ENCODE results near the gene ACAD9.
"Not testable (repeated sequence)": the region's sequence is repeated elsewhere in the genome, so short reads cannot be mapped to it uniquely, and the experiment has no call there.

Gene ACAD9

DNA sequence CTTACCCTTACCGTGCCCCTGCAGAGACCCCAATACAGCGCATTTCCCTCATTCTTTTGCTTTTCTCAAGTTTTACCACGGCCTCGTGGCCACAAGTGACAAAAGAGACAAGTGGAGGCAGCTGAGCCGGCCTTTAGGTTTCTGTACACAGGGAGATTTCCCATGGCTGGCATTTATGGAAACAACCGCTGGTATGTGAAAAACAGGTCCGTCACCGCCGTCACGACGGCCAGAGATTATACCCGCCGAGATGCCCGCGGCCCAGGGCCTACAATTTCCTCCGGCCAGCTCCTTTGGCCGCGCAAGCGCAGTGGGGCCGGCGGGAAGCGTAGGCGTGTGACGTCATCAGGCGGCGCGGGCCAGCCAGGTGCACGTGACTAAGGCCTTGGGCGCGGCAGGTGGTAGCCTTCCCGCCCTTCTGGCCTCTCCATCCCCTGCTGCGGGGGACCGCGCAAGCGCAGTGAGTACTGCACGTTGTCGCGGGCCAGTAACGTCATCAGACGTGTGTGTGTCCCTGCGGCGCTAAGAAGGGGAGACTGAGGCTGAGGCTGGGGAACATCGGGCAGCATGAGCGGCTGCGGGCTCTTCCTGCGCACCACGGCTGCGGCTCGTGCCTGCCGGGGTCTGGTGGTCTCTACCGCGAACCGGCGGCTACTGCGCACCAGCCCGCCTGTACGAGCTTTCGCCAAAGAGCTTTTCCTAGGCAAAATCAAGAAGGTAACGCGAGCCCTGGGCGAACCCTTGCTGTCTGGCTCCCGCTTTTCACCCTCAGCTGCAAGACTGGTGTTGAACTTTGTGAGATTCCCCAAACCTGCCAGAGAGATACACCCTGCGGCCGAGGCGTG is at the start of gene ACAD9:
Gene ACAD9, plus strand, starts transcription at position 496 of the 845 bp plus-strand sequence. Its CDS starts 72 bp downstream, at position 568.
- DNase-seq (ENCODE audit: low spot score) = peak; percentile 98

DNA sequence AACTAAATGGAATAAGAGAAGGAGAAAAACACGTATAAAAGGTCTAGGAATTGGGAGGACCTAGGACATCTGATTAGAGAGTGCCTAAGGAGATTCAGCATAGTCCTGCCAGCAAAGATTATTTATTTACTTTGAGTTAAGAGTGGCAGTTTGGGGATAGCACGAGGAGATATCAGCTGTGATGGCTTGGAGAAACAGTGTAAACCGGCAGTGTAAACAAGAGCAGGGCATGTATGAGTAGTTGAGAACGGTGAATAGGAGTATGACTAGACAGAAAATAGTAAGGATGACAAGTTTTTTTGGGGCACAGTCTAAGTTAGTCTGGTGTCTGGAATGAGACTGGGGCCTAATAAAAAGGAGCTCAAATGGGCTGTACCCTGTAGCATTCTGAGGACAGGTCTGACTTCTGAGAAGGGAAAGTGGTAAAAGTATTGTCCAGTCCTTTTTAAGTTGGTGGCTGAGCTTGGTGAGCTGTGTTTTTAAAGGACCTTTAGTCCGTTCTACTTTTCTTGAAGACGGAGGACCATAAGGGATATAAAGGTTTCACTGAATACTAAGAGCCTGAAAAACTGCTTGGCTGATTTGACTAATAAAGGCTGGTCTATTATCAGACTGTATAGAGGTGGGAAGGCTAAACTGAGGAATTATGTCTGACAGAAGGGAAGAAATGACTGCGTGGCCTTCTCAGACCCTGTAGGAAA is 49.3 kb upstream of the ACAD9 start:
- not testable (repeated sequence) for DNase-seq (ENCODE audit: low spot score)

DNA sequence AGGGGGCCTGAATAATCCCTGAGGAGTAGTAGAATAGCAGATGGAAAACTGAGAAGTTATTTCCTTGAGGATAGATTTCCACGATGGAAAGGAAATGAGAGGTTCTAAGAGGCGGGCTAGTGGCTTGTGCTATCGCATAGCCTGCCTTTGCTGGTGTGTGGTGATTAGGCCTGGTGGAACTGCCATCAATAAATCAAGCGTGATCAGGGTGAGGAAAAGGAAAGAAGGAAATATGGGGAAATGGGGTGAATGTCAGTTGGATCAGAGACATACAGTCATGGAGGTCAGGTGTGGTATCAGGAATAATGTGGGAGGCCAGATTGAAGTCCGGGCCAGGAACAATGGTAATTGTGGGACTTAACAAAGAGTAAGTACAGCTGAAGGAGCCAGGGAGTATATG is 48.7 kb upstream of the ACAD9 start:
- not testable (repeated sequence) for DNase-seq (ENCODE audit: low spot score)

DNA sequence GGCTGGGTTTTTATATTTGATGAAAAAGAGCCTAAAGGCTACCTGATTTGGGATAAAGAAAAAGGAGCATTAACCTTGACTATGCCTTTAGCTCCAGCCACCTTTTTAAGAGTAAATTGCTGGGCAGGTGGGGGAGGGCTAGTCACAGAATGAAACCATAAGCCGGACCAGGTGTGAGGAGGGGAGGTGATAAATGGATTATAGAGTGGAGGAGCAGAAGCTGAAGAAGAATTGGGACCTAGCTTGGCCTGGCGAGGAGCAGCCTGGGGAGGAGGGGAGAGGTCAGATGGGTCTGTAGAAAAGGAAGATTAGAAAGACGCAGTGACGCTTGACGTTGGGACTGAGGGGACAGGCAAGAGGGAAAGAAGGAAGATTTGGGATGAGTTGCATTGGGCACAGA is 46.4 kb upstream of the ACAD9 start:
- not testable (repeated sequence) for DNase-seq (ENCODE audit: low spot score)

DNA sequence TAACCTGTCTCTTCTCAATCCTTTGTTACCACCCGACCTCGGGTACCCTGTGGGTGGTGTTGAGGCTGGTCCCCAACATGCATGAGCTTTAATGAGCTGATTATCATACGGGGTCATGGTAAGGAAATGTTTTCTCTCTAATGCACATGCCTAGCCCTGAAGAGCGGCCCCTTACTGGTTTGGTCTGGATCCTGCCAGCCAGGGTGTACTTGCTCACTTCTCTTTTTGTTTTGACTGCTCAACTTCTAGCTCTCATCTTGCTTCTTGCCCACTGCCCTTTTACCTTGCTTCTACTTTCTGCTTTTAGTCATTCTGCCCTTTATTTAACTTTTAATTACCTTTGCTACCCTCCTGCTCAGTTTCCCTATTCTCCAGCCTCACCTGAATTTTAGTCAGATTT is 44.3 kb upstream of the ACAD9 start:
- no peak for DNase-seq (ENCODE audit: low spot score)

DNA sequence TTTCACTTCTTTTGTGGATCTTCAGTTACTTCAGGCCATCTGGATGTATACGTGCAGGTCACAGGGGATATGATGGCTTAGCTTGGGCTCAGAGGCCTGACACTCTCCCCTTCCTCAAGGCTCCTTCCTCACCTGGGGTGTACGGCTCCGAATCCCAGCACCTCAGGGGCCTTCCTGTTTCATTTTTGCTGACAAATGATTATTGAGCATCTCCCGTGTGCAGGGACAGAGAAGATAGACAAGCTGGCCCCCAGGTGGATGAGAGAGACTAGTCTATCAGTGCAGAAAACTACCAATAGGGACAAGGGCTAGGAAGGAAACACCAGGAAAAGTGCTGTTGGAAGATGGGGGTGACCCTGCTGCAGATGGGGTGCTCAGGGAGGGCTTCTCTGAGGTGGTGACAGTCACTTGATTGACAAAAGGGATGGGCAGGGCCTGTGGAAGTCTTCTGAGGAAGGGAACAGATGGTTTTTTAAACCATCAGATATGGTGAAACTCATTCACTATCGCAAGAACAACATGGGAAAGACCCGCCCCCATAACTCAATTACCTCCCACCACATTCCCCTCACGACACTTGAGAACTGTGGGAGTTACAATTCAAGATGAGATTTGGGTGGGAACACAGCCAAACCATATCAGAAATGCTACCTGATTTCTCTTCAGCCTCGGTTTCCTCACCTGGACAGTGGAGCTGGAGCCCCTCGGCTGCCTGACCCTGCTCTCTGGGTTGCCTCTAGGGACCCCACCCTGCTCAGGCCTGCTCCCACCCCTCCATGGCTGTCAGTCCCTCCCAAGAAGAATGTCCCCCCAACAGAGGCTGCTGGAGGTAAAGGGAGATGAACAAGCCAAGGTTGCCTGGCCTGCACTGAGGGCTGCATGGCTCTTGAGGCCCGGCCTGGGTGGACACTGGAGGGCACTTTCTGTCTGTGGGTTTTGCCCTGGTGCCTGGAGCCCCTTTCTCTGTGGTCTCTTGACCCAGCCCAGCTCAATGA is 37.2 kb upstream of the ACAD9 start:
- DNase-seq (ENCODE audit: low spot score) = no peak

DNA sequence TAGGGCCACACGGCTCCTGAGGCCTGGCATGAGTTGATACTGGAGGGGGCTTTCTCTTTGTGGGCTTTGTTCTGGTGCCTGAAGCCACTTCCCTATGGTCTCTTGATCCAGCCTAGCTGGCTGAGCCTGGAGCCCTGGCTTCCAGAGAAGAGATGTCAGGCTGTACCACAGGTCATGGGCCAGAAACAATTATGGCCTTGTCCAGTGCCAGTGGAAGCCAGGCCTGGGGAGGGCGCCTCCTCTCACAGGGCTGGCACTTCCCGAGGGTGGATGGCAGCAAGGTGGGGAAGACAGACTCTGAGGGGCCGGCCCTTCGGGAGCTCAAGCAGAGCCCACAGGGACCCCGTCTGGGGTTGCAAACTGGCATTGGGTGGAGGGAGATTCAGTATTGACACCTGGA is 34.9 kb upstream of the ACAD9 start:
- no peak for DNase-seq (ENCODE audit: low spot score)

DNA sequence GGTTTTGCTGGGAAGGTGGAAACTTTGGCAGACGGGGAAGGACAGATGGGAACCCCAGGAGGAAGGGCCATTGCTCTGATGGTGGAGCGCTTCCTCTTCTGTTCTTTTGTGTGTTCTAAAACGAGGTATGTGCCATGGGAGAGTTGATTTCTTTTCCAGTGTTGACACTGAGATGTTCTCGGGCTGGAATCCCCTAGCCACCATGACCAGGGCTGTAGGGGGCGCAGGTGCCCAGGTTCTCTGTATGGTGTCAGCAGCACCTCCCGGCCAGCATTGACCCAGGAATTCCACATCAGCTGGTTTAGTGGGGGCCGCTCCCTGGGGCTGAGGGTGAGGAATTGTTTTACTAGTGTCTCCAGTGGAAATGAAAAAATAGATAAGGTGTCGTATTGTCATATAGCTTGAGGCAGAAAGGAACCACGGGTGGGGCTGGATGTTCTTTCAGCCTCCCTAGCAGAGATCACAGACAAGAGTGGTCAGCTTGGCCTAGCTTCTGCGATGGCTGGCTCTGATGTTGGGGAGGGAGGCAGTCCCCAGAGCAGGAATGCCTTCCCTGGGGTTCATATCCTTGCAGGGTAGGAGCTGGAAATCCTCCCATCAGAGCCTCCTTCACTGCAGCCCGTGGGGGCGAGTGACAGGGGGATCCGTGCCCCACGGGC is 34.2 kb upstream of the ACAD9 start:
- no peak for DNase-seq (ENCODE audit: low spot score)

DNA sequence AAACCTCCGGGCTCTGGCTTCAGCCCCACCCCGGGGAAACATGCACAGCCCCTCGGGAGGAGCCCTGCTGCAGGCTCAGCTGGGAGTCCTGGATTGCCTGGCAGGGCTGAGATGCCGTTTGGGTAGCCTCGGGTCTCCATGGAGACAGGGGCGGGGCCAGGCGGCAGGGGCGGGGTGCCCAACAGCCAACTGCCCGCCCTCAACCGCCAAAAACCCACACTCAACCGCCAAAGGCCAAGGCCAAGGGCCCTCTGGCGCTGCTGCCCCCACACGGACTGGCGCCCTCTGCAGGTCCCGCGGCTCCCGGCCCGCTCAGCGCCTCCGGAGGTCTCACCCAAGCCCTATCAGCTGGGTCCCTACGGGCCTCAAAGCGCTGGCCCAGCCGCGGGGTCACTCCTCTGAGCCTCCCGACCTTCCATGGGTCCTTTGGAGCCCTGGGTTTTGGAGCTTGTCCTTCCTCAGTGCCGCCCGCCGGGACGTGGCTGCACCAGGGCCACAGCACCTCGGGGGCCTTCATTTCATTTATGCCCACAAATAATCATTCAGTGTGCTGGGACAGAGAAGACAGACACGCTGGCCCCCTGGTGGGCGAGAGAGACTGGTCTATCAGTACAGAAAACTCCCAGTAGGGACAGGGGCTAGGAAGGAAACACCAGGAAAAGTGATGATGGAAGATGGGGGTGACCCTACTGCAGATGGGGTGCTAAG is 33.5 kb upstream of the ACAD9 start:
- DNase-seq (ENCODE audit: low spot score) = peak; percentile 88

DNA sequence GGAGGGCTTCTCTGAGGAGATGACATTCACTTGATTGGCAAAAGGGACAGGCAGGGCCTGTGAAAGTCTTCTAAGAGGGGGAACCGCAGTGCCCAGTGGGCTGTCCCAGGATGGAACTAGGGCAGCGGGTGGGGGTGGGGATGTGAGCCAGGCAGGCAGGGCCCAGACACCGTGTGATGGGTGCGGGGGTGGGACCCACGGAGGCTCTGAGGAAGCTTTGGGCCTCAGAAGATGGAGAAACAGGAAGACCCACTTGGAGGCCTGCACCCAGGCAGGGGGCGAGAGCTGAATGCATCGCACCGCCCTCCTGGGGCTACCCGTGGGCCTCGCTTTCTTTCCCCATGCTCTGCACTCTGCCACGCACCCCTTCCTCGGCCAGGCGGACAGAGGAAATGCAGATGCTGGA is 32.9 kb upstream of the ACAD9 start:
- DNase-seq (ENCODE audit: low spot score) = no peak

DNA sequence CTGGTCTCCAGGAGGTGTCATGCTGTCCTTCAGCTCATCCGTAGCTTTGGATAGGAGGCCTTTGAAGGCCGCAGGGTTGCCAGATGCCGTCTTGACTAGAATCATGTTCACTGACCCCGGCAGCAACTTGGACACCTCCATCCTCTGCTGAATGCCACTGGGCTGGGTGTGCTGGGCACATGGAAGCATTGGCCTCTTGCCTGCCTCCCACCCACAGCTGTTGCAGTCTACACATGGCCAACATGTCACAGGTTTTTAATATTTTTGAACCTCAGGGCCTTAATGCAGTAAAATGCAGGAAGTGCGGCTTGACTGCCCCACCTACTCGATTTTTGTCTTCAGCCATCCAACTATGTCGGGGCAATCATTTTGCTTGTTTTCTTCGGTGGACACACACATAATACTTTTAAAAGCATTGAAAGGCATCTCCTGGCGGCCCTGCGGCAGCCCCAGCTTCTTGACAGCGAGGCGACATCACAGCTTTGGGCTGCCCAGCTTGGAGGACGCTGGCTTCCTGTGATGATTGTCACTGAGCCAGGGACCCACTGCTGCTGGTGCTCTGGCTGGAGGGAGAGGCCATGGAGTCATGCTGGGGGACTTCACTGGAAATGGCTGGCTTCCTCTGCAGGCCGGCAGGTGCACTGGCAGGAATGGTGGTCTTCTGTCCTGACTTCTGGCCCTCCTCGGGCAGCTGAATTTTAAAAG is 31.6 kb upstream of the ACAD9 start:
- DNase-seq (ENCODE audit: low spot score) = no peak

DNA sequence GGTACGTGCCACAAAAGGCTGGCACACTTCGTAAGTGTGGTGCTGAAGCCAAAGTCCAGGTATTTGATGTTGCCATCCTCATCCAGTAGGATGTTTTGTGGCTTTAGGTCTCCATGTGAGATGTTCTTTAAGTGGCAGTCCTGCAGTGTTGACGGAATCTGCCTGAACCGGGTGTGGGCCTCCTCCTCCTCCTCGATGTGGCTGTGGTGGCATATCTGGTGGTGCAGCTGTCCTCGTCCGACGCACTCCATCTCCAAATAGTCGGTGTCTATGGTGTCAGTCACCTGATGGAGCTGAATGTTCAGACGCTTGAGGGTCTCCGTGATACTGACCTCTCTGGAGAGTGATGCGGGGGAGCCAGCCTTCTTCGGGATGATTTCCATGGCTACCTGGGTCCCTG is 30.5 kb upstream of the ACAD9 start:
- no peak for DNase-seq (ENCODE audit: low spot score)

DNA sequence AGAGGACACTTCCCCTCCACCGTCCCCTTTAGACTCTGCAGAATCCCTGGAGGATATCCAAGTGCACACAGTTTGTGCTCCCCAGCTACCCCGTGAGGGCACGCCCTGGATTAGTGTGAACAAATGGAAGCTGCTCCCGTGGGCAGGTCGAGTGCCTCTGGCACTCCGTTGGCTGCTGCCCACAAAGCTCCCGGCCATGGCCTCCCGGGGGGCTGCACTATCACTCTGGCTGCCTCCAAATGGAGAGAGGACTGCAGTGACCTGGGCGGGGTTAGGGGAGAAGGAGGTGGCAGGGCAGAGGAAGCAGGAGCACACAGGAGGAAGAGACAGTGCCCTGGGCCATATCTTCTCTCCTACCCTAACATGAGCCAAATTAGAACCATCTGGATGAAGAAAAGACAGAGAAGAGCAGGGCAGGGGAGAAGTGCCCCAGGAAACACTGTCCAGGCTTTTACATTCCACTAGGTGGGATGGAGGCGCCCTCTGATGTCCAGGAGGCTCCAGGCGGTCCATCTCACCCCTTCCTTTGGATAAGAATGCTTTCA is 29.4 kb upstream of the ACAD9 start:
- peak; percentile 54 for DNase-seq (ENCODE audit: low spot score)

DNA sequence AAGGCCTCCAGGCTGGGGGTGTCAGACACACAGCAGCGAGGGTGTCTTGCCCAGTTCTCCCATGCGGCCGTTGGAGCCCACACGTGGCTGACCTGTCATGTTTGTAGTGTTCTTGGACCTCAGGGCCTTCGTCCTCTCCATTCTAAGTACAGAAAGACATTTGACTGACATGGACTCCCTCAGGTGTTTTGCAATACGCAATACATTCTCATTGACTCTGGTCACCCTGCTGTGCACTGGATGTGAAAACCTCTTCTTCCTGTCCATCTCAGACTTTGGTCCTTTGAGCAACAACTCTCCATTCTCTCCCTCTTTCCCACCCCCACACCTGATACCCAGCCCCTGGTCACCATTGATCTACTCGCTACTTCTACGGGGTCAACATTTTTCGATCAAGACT is 28.9 kb upstream of the ACAD9 start:
- no peak for DNase-seq (ENCODE audit: low spot score)

DNA sequence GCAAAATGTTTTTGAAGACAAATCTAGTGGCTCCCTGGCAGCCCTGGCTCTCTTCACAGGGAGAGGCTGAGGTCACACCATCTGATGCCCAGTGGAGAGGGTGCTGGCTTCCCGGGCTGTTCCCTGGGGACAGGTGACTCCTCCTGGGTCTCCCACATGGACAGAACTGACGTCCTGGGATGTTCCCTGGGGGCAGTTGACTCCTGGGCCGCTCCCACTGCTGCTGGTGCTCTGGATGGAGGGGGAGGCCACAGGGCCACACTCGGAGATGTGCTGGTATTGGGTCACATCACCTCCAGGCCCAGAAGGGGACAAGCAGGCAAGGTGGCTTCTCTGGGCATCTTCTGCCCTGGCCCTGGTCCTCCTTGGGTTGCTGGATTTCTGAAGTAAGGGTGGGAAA is 27.8 kb upstream of the ACAD9 start:
- DNase-seq (ENCODE audit: low spot score) = no peak

DNA sequence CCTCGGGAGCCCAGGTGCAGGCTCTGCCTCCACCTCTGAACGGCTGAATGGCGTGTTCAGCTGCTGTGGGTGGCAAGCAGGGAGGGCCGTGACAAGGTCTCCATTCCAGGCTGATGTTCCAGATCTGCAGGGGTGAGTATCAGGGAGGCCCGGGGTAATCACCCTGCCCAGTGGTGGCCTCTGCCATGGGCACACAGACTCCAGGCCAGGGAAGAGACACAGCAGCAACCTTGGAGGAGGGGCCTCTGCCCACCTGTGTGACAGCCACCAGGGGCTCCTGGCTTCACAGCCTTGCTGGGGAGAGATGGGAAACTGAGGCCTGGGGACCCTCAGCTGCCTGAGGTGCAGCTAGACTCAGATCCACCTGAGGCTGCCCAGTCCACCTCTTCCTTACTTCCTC is 25.6 kb upstream of the ACAD9 start:
- DNase-seq (ENCODE audit: low spot score) = no peak

DNA sequence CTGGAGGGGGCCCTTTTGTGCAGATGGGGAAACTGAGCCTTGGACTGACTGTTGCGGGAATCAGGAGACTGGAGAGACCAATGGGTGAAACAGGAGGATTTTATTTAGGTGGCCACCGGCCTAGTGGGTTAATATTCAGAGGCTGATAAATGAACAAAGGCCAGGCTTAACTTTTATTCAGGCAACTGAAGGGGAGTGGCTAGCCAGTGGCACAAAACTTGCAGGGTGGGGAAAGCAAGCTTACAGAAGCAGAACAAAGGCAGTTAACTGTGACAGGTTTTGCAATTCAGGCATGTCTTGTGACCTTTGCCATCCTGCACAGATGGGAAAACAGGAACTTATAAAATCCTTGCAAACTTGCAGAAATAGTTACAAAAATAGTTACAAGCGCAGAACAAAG is 24.9 kb upstream of the ACAD9 start:
- no peak for DNase-seq (ENCODE audit: low spot score)

DNA sequence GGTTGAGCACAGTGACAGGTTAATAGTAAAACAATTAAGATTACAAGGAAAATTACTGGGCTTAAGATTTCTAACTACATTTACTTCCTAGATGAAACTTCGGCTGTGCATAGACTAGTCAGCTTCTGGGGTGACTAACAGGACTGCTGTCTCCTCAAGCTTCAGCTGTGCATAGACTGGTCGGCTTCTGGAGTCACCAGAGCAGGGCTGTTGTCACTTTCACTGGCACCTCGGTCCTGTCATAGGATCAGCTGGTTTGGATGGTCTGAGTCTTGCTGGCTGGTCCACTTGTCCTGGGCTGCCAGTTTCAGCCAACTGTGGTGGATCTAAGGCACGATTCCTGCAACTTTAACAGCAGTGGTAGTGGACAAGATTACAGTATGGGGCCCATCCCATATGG is 23.9 kb upstream of the ACAD9 start:
- DNase-seq (ENCODE audit: low spot score) = no peak

DNA sequence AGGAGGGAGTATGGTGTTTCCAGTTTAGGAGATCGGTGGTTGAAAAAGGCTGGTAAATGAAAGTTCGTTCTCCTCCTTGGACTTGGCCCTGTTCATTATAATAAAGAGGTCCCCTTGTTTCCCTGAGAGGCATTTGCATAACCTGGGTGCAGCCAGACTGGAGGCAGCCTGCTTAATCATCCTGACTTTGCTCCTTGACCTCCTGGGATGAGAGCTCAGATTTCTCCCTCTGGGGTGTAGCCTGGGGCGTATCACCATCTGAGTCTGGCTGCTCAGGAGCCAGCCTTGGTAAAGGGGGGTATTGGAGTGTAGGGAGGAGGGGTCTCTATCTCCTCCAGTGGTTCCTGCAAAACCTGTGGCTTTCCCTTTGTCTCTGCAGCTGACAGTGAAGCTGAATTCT is 21.3 kb upstream of the ACAD9 start:
- DNase-seq (ENCODE audit: low spot score) = no peak

DNA sequence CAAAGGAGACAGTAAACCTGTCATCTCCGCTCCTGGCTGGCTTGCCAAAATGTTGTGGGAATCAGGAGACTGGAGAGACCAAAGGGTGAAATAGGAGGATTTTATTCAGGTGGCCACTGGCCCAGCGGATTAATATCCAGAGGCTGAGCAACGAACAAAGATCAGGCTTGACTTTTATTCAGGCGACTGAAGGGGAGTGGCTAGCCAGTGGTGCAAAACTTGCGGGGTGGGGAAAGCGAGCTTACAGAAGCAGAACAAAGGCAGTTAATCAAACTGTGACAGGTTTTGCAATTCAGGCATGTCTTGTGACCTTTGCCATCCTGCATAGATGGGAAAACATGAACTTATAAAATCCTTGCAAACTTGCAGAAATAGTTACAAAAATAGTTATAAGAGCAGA is 19.8 kb upstream of the ACAD9 start:
- no peak for DNase-seq (ENCODE audit: low spot score)

All from HuH-7.5 (cell line).